CD14-positive monocyte (primary cell): ENCODE measurements around the gene RIPOR3. TPM values are rescaled to one million over a fixed set of nuclear protein-coding genes. Genes with fewer than 3 reads are reported as not detected.

Experiments
- DNase-seq, 3 donors: peaks; one replicate each; pipeline ENCODE4 v3.0.0-alpha.2; 2011 to 2022
- H2AFZ ChIP-seq: 2 replicates; pipeline ENCODE4 v1.6.0; 2012; ENCODE audit warnings: mild to moderate bottlenecking, low read depth, low read length, inconsistent platforms; ENCODE audit not compliant: insufficient read depth, poor library complexity, severe bottlenecking
- H3K27ac ChIP-seq, 2 donors: 1 replicate in 1 of 2; 2 replicates in 1 of 2; pipeline ENCODE4 v1.5.1; 2012 to 2013; ENCODE audit warnings: low read length in 2 of 2, control low read depth in 1 of 2, inconsistent platforms in 1 of 2, low read depth in 1 of 2, mild to moderate bottlenecking in 1 of 2
- H3K27me3 ChIP-seq, 2 donors: one replicate each; pipeline versions ENCODE4 v1.6.0 to v1.6.1; 2011 to 2013; ENCODE audit warnings: low read length in 2 of 2; ENCODE audit not compliant: control insufficient read depth in 2 of 2, insufficient read depth in 2 of 2
- H3K36me3 ChIP-seq, 2 donors: replicated peaks in 1 of 2; 1 replicate in 1 of 2; 2 replicates in 1 of 2; pipeline versions ENCODE4 v1.5.1 to v1.6.1; 2012 to 2013; ENCODE audit warnings: low read length in 2 of 2, control low read depth in 1 of 2, inconsistent platforms in 1 of 2, mild to moderate bottlenecking in 1 of 2; ENCODE audit not compliant: insufficient read depth in 2 of 2, control insufficient read depth in 1 of 2
- H3K4me1 ChIP-seq, 2 donors: 1 replicate in 1 of 2; 2 replicates in 1 of 2; pipeline versions ENCODE4 v1.5.1 to v1.6.1; 2012 to 2013; ENCODE audit warnings: low read length in 2 of 2, control low read depth in 1 of 2, inconsistent platforms in 1 of 2, mild to moderate bottlenecking in 1 of 2, moderate library complexity in 1 of 2; ENCODE audit not compliant: insufficient read depth in 2 of 2, control insufficient read depth in 1 of 2
- H3K4me2 ChIP-seq: replicated peaks from 2 replicates; pipeline ENCODE3; 2012; ENCODE audit warnings: low read length, moderate library complexity, mild to moderate bottlenecking; ENCODE audit not compliant: poor library complexity, severe bottlenecking; ENCODE audit errors: extremely low read depth
- H3K4me3 ChIP-seq, 3 experiments: fragments of 200-600 bp in 1 of 3; sonication (generic) in 1 of 3; replicated peaks in 1 of 3; 1 replicate in 2 of 3; 2 replicates in 1 of 3; pipeline ENCODE4 v1.5.1; 2011 to 2013; ENCODE audit warnings: low read length in 3 of 3, mild to moderate bottlenecking in 3 of 3, control low read depth in 2 of 3, low read depth in 2 of 3, inconsistent platforms in 1 of 3, moderate library complexity in 1 of 3
- H3K79me2 ChIP-seq: 2 replicates; pipeline ENCODE4 v1.6.0; 2012; ENCODE audit warnings: mild to moderate bottlenecking, control low read depth, inconsistent platforms, low read length, moderate library complexity; ENCODE audit not compliant: insufficient read depth
- H3K9ac ChIP-seq: 2 replicates; pipeline ENCODE4 v1.6.0; 2017; ENCODE audit warnings: low read length, mild to moderate bottlenecking; ENCODE audit not compliant: insufficient read depth, poor library complexity, severe bottlenecking
- H3K9me3 ChIP-seq, 2 donors: replicated peaks in 1 of 2; 1 replicate in 1 of 2; 2 replicates in 1 of 2; pipeline versions ENCODE4 v1.5.1 to v1.6.1; 2012 to 2013; ENCODE audit warnings: low read length in 2 of 2, control low read depth in 1 of 2; ENCODE audit not compliant: control insufficient read depth in 1 of 2, insufficient read depth in 1 of 2
- H4K20me1 ChIP-seq: 2 replicates; pipeline ENCODE4 v1.6.0; 2012; ENCODE audit warnings: mild to moderate bottlenecking, low read length, control low read depth, moderate library complexity; ENCODE audit not compliant: insufficient read depth
- H3K27ac Mint-ChIP-seq, 7 donors: one replicate each; pipeline ENCODE4 v1.8.0; 2020; ENCODE audit warnings: mild to moderate bottlenecking in 7 of 7, mixed read lengths in 7 of 7, moderate library complexity in 6 of 7, inconsistent platforms in 2 of 7
- H3K27me3 Mint-ChIP-seq, 3 donors: one replicate each; pipeline ENCODE4 v1.8.0; 2021 to 2022; ENCODE audit warnings: low read depth in 3 of 3, mild to moderate bottlenecking in 3 of 3, mixed read lengths in 3 of 3, moderate library complexity in 3 of 3, inconsistent platforms in 1 of 3
- H3K36me3 Mint-ChIP-seq, 2 donors: one replicate each; pipeline ENCODE4 v1.8.0; 2020; ENCODE audit warnings: mixed read lengths in 2 of 2, inconsistent platforms in 1 of 2, mild to moderate bottlenecking in 1 of 2
- H3K4me1 Mint-ChIP-seq: one replicate; pipeline ENCODE4 v1.8.0; 2020; ENCODE audit warnings: mild to moderate bottlenecking, mixed read lengths
- H3K4me3 Mint-ChIP-seq, 2 donors: one replicate each; pipeline ENCODE4 v1.8.0; 2020; ENCODE audit warnings: mild to moderate bottlenecking in 2 of 2, mixed read lengths in 2 of 2, moderate library complexity in 1 of 2
- H3K9me3 Mint-ChIP-seq, 7 donors: one replicate each; pipeline ENCODE4 v1.8.0; 2020 to 2022; ENCODE audit warnings: mixed read lengths in 7 of 7, mild to moderate bottlenecking in 6 of 7, moderate library complexity in 6 of 7, inconsistent platforms in 2 of 7
- CTCF ChIP-seq: fragments of 200-600 bp; IDR thresholded peaks from one replicate; pipeline ENCODE4 v1.8.0; 2022; ENCODE audit warnings: antibody characterized with exemption, mild to moderate bottlenecking
- WGBS: methylation state at CpG from one replicate; pipeline ENCODE4 v1.1.5; 2013; ENCODE audit warnings: missing lambda C conversion rate; ENCODE audit not compliant: insufficient coverage; 5-methylcytosine and 5-hydroxymethylcytosine counted together
- intact Hi-C, 2 donors: fragments of 100-400 bp; cut with micrococcal nuclease; formaldehyde crosslinking; loops; one replicate each; pipeline versions ENCODE4 v1.15.0 to v1.15.1; 2023
- polyA plus RNA-seq, 3 donors: library from polyadenylated mRNA; depleted of rRNA in 1 of 3; unstranded in 2 of 3; stranded (reverse) in 1 of 3; fragments of 300-500 nt in 2 of 3; fragments of >200 nt in 1 of 3; fragmentation: Illumina TruSeq in 2 of 3; gene quantifications; 1 replicate in 2 of 3; 2 replicates in 1 of 3; pipeline ENCODE4 v1.2.3, GENCODE V29; 2012 to 2021

Gene RIPOR3
- polyA plus RNA-seq, 3 donors: not detected

DNA sequence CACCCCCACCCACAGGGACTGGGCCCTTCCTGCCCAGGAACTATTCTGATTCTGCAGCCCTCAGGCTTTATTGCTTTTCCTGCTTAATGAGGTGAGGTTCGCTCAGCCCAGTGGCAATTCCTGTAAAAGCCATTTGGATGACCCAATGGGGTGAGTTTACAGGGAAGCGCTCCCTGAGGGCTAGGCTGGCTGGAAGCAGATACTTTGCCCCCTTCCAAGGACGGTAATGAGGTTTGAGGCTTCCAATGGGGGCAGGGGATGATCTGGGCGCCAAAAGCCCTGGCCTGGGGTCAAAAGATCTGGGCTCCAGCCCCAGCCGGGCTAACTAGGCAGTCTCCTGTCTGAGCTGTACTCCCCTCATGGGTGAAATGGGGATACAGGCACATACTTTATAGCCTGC is 41.8 kb downstream of the RIPOR3 start:
- Mint-ChIP-seq H3K27me3 (peaks cover 1 to 8% (median 2%) of the 10 kb centered on the region in 3 donors), H3K9me3 (peaks cover 0 to 12% (median 6%) of the 10 kb centered on the region in 7 donors), H3K36me3 (no peaks in the 10 kb centered on the region), H3K4me1 (no peaks in the 10 kb centered on the region), H3K4me3 (no peak overlapping the region), H3K27ac (no peak overlapping the region)
- no peak for TF ChIP-seq CTCF
- DNase-seq: no peak
- H3K27me3 ChIP-seq: no peaks in the 10 kb centered on the region
- no peak overlapping the region for H3K4me2 ChIP-seq
- H4K20me1 ChIP-seq: no peaks in the 10 kb centered on the region
- H3K9ac ChIP-seq: no peak overlapping the region
- H3K4me1 ChIP-seq: no peaks in the 10 kb centered on the region
- H3K9me3 ChIP-seq: peaks cover 7 to 11% of the 10 kb centered on the region in 2 donors
- WGBS: 93% methylated on average over 4 of the region's 5 CpGs
- H2AFZ ChIP-seq: no peak overlapping the region
- H3K36me3 ChIP-seq: no peaks in the 10 kb centered on the region
- no peak overlapping the region for H3K27ac ChIP-seq
- no peak overlapping the region for H3K4me3 ChIP-seq
- no peaks in the 10 kb centered on the region for H3K79me2 ChIP-seq
- intact Hi-C loops: no loop called here

DNA sequence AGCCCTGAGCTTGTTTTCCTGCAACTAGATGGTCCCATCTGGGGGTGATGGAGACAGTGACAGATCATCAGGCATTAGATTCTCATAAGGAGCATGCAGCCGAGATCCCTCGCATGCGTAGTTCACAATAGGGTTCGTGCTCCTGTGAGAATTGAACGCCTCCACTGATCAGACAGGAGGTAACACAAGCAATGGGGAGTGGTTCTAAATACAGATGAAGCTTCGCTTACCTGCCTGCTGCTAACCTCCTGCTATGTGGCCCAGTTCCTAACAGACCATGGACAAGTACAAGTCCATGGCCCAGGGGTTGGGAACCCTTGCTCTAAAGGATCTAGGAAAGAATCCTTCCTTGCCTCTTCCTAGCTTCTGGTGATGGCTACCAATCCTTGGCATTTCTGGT is 42.7 kb downstream of the RIPOR3 start:
- no peaks in the 10 kb centered on the region for H3K4me1 Mint-ChIP-seq
- H3K27ac Mint-ChIP-seq: peak overlapping the region in 2 of 7 donors; percentile 6 to 23
- Histone ChIP-seq H3K4me1 (no peaks in the 10 kb centered on the region), H3K27ac (no peak overlapping the region), H3K27me3 (no peaks in the 10 kb centered on the region), H3K4me3 (no peak overlapping the region), H3K9me3 (peaks cover 7 to 11% of the 10 kb centered on the region in 2 donors), H4K20me1 (no peaks in the 10 kb centered on the region), H3K79me2 (no peaks in the 10 kb centered on the region), H3K9ac (no peak overlapping the region), H2AFZ (no peak overlapping the region), H3K36me3 (no peaks in the 10 kb centered on the region), H3K4me2 (no peak overlapping the region)
- WGBS: 94% methylated on average over 6 of the region's 6 CpGs
- DNase-seq: no peak
- peaks cover 0 to 12% (median 6%) of the 10 kb centered on the region in 7 donors for H3K9me3 Mint-ChIP-seq
- H3K4me3 Mint-ChIP-seq: no peak overlapping the region
- peaks cover 1 to 7% (median 3%) of the 10 kb centered on the region in 3 donors for H3K27me3 Mint-ChIP-seq
- TF ChIP-seq CTCF: no peak
- no peaks in the 10 kb centered on the region for H3K36me3 Mint-ChIP-seq
- intact Hi-C loops: no loop called here
